K562 (cell line): ENCODE data around the gene GFI1B. TPM values are rescaled to one million over a fixed set of nuclear protein-coding genes. Genes with fewer than 3 reads are reported as not detected.
A peak's percentile ranks its signal among the peaks of the same experiment; 100 is the strongest.

Experiments
- BCL6 ChIP-seq: fragments of 250-450 bp; sonication (Bioruptor Pico); IDR thresholded peaks from 2 replicates; pipeline ENCODE4 v1.4.0; 2020
- ELF2 ChIP-seq: fragments of 250-450 bp; sonication (Bioruptor Pico); IDR thresholded peaks from 2 replicates; pipeline ENCODE4 v1.5.0; 2021; ENCODE audit warnings: mild to moderate bottlenecking
- ETV5 ChIP-seq: sonication (generic); formaldehyde crosslinking; IDR thresholded peaks from 2 replicates; pipeline ENCODE4 v1.4.0; 2020; ENCODE audit warnings: low read depth, mild to moderate bottlenecking, missing genetic modification reagents
- GATAD2A ChIP-seq: fragments of 450-650 bp; IDR thresholded peaks from 2 replicates; pipeline ENCODE4 v1.6.1; 2017
- KDM1A ChIP-seq, 2 experiments: fragments of 450-650 bp; IDR thresholded peaks; 2 replicates each; pipeline ENCODE4 v1.6.1; 2016; ENCODE audit warnings: mild to moderate bottlenecking in 2 of 2
- PURB ChIP-seq: sonication (generic); formaldehyde crosslinking; IDR thresholded peaks from 2 replicates; pipeline ENCODE4 v1.9.0; 2021; ENCODE audit warnings: low read depth, mild to moderate bottlenecking, missing genetic modification reagents
- RAD51 ChIP-seq: fragments of 450-650 bp; IDR thresholded peaks from 2 replicates; pipeline ENCODE4 v1.7.1; 2016; ENCODE audit warnings: low read depth, mild to moderate bottlenecking, borderline replicate concordance
- SNIP1 ChIP-seq: fragments of 450-650 bp; IDR thresholded peaks from 2 replicates; pipeline ENCODE4 v1.7.1; 2017; ENCODE audit warnings: low read depth, mild to moderate bottlenecking
- XRCC4 ChIP-seq: IDR thresholded peaks from one replicate; pipeline ENCODE4 v1.6.1; 2011; ENCODE audit not compliant: insufficient read depth, insufficient read length; ENCODE audit errors: extremely low read depth
- YBX1 ChIP-seq: fragments of 450-650 bp; IDR thresholded peaks from 2 replicates; pipeline ENCODE4 v1.7.1; 2016; ENCODE audit warnings: mild to moderate bottlenecking
- ZBTB12 ChIP-seq: fragments of 250-450 bp; sonication (Bioruptor Pico); IDR thresholded peaks from 2 replicates; pipeline ENCODE4 v1.4.0; 2020
- ZNF785 ChIP-seq: fragments of 250-450 bp; sonication (Bioruptor Pico); IDR thresholded peaks from 2 replicates; pipeline ENCODE4 v1.4.0; 2020; ENCODE audit warnings: mild to moderate bottlenecking
- polyA plus RNA-seq, 8 experiments: library from polyadenylated mRNA; depleted of rRNA in 4 of 8; stranded (reverse) in 5 of 8; unstranded in 3 of 8; fragments of >200 nt; fragmentation: Nextera tagmentation in 2 of 8; fragmentation: Illumina TruSeq in 1 of 8; extraction: Ambion mirVana in 2 of 8; extraction: Trizol in 1 of 8; gene quantifications; 2 replicates each; pipeline versions ENCODE4 v1.2.1 to v1.2.3, GENCODE V29; 2011 to 2014; ENCODE audit warnings: inconsistent platforms in 1 of 8, missing spikeins in 1 of 8
- total RNA-seq, 7 experiments: library from RNA; depleted of rRNA in 6 of 7; stranded (reverse); fragments of >200 nt in 6 of 7; fragmentation: Illumina TruSeq in 2 of 7; extraction: Trizol in 2 of 7; gene quantifications; 2 replicates each; pipeline versions ENCODE4 v1.2.1 to v1.2.3, GENCODE V29; 2011 to 2021; ENCODE audit warnings: low replicate concordance in 1 of 7
- TF ChIP-seq, protein P1 (sequence below), 2 experiments: fragments of 450-650 bp; IDR thresholded peaks; 2 replicates each; pipeline ENCODE4 v1.6.1; 2016; ENCODE audit warnings: mild to moderate bottlenecking in 2 of 2, borderline replicate concordance in 1 of 2, low read depth in 1 of 2, moderate library complexity in 1 of 2
- TF ChIP-seq, protein P2 (sequence below): sonication (generic); formaldehyde crosslinking; IDR thresholded peaks from 2 replicates; pipeline ENCODE4 v1.8.1; 2023; ENCODE audit warnings: mild to moderate bottlenecking, missing genetic modification reagents
- TF ChIP-seq, protein P3 (sequence below): fragments of 200-800 bp; sonication (Bioruptor generic); IDR thresholded peaks from 2 replicates; pipeline ENCODE4 v1.6.1; 2017; ENCODE audit warnings: missing genetic modification characterization, missing compliant biosample characterization
- TF ChIP-seq, protein P4 (sequence below): fragments of 450-650 bp; conservative IDR thresholded peaks from 2 replicates; pipeline ENCODE4 v1.6.1; 2016; ENCODE audit warnings: missing genetic modification characterization, low read depth, mild to moderate bottlenecking, missing compliant biosample characterization, moderate library complexity

GFI1B gene
- total and polyA plus RNA-seq, 9 of the 15 experiments (the other 6 are each of a cell fraction or from before 2014, with no cell fraction given), result 8.0 to 75.7 (median 34.5) TPM

GRCh38 chr9:132978112-132978450 lies 413 bp upstream of the GFI1B start (continued):
- TF ChIP-seq, protein P1, sequence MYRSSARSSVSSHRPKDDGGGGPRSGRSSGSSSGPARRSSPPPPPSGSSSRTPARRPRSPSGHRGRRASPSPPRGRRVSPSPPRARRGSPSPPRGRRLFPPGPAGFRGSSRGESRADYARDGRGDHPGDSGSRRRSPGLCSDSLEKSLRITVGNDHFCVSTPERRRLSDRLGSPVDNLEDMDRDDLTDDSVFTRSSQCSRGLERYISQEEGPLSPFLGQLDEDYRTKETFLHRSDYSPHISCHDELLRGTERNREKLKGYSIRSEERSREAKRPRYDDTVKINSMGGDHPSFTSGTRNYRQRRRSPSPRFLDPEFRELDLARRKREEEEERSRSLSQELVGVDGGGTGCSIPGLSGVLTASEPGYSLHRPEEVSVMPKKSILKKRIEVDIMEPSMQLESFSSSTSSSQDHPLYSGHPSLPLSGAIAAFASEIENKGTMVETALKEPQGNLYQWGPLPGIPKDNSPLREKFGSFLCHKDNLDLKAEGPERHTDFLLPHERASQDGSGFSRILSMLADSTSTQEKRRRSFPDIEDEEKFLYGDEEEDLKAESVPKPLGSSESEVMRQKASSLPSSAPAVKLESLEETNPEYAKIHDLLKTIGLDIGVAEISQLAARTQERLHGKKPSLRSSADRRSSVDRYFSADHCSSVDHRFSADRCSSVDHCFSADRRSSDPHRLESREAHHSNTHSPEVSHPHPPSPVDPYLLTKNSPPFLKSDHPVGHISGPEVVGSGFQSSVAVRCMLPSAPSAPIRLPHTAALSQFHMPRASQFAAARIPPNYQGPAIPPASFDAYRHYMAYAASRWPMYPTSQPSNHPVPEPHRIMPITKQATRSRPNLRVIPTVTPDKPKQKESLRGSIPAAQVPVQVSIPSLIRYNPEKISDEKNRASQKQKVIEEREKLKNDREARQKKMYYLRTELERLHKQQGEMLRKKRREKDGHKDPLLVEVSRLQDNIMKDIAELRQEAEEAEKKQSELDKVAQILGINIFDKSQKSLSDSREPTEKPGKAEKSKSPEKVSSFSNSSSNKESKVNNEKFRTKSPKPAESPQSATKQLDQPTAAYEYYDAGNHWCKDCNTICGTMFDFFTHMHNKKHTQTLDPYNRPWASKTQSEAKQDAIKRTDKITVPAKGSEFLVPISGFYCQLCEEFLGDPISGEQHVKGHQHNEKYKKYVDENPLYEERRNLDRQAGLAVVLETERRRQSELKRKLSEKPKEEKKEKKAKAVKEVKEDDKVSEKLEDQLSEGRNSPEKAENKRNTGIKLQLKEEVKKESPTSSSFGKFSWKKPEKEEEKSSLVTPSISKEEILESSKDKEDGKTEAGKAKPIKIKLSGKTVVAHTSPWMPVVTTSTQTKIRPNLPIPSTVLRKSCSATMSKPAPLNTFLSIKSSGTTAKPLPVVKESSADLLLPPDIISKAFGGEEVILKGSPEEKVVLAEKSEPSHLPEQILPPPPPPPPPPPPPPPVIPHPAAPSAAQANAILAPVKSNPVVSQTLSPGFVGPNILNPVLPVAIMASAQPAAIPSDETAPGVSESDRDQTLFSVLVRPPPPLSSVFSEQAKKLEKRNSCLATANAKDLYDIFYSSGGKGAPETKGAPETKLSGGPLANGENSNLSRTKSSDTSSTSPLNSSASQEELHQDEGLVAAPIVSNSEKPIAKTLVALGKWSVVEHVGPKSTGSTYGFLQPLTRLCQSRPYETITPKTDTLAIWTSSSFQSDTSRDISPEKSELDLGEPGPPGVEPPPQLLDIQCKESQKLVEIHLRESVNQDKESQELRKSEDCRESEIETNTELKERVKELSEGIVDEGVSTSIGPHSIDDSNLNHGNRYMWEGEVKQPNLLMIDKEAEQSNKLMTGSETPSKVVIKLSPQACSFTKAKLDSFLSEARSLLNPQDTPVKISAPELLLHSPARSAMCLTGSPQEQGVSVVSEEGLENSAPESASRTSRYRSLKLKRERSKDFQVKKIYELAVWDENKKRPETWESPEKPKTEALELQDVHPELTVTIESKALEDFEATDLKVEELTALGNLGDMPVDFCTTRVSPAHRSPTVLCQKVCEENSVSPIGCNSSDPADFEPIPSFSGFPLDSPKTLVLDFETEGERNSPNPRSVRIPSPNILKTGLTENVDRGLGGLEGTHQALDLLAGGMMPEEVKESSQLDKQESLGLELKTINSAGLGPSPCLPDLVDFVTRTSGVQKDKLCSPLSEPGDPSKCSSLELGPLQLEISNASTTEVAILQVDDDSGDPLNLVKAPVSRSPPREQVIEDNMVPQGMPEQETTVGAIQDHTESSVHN (IDR thresholded peaks at IDR 0.05; ENCODE audit: borderline replicate concordance in 1 of 2, low read depth in 1 of 2), result no peak
- TF ChIP-seq BCL6 (CRISPR knock-in tag) (no peak), PURB (CRISPR knock-in tag) (no peak), YBX1 (0 out of 2 replicates have a peak, but pooled peaks have one; percentile 35), ZNF785 (CRISPR knock-in tag) (no peak), KDM1A (IDR thresholded peaks at IDR 0.05) (no peak), ZBTB12 (CRISPR knock-in tag) (no peak), ETV5 (no peak), GATAD2A (no peak), ELF2 (CRISPR knock-in tag) (no peak), RAD51 (no peak), SNIP1 (0 out of 2 replicates have a peak, but pooled peaks have one; percentile 44), XRCC4 (no peak)
- TF ChIP-seq, protein P2, sequence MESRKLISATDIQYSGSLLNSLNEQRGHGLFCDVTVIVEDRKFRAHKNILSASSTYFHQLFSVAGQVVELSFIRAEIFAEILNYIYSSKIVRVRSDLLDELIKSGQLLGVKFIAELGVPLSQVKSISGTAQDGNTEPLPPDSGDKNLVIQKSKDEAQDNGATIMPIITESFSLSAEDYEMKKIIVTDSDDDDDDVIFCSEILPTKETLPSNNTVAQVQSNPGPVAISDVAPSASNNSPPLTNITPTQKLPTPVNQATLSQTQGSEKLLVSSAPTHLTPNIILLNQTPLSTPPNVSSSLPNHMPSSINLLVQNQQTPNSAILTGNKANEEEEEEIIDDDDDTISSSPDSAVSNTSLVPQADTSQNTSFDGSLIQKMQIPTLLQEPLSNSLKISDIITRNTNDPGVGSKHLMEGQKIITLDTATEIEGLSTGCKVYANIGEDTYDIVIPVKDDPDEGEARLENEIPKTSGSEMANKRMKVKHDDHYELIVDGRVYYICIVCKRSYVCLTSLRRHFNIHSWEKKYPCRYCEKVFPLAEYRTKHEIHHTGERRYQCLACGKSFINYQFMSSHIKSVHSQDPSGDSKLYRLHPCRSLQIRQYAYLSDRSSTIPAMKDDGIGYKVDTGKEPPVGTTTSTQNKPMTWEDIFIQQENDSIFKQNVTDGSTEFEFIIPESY, result no peak
- TF ChIP-seq, protein P3, sequence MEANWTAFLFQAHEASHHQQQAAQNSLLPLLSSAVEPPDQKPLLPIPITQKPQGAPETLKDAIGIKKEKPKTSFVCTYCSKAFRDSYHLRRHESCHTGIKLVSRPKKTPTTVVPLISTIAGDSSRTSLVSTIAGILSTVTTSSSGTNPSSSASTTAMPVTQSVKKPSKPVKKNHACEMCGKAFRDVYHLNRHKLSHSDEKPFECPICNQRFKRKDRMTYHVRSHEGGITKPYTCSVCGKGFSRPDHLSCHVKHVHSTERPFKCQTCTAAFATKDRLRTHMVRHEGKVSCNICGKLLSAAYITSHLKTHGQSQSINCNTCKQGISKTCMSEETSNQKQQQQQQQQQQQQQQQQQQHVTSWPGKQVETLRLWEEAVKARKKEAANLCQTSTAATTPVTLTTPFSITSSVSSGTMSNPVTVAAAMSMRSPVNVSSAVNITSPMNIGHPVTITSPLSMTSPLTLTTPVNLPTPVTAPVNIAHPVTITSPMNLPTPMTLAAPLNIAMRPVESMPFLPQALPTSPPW (CRISPR knock-in tag), result no peak
- TF ChIP-seq, protein P4, sequence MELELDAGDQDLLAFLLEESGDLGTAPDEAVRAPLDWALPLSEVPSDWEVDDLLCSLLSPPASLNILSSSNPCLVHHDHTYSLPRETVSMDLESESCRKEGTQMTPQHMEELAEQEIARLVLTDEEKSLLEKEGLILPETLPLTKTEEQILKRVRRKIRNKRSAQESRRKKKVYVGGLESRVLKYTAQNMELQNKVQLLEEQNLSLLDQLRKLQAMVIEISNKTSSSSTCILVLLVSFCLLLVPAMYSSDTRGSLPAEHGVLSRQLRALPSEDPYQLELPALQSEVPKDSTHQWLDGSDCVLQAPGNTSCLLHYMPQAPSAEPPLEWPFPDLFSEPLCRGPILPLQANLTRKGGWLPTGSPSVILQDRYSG (tag), result no peak
